Erythroblast (primary cell): Measurements from ENCODE around the gene ARHGEF11.

Experiments used
- GATA1 ChIP-seq: IDR thresholded peaks from 2 replicates; pipeline ENCODE4 v1.6.1; 2011; ENCODE audit warnings: low read depth, mild to moderate bottlenecking, control low read depth, low read length, moderate library complexity
- POLR2A ChIP-seq: IDR thresholded peaks from 2 replicates; pipeline ENCODE4 v1.6.1; 2011; ENCODE audit warnings: mild to moderate bottlenecking, low read length

- TF ChIP-seq POLR2A (no peak), GATA1 (no peak)
Observed at GRCh38 chr1:157007306-157007705, 38.2 kb downstream of the ARHGEF11 start.
